ENCODE results near the gene AKAP6. TPM values are rescaled to one million over a fixed set of nuclear protein-coding genes. Genes with fewer than 3 reads are reported as not detected.

AKAP6 gene
- total RNA-seq, 2 experiments from 2014 or later = 0.13 to 0.72 TPM

- H3K9me3 ChIP-seq (ENCODE audit: low read length) = no peaks in the 10 kb centered on the region
- no peak overlapping the region for H3K27ac ChIP-seq (ENCODE audit: low read depth, low read length, poor library complexity, severe bottlenecking)
- POLR2A ChIA-PET = interaction anchor here (0.7 kb wide), 1 partner anchor 22 kb away, joined by 3 read pairs; no protein-coding TSS in a partner anchor
- no peaks in the 10 kb centered on the region for H3K9me2 ChIP-seq (ENCODE audit: insufficient read depth, low read length)
- CTCF ChIA-PET (ENCODE audit: unreplicated experiment) = no interaction called here
- H3K79me2 ChIP-seq (ENCODE audit: insufficient read depth, low read depth, low read length) = no peaks in the 10 kb centered on the region
- no peak overlapping the region for H2AFZ ChIP-seq (ENCODE audit: low read length)
- H4K20me1 ChIP-seq (ENCODE audit: insufficient read depth, low read length) = no peaks in the 10 kb centered on the region
- H3K36me3 ChIP-seq (ENCODE audit: insufficient read depth, low read length) = no peaks in the 10 kb centered on the region
- DNase-seq (ENCODE audit: low spot score) = no peak
- no peak overlapping the region for H3K4me3 ChIP-seq (ENCODE audit: low read depth, low read length, poor library complexity, severe bottlenecking)
- no peaks in the 10 kb centered on the region for H3K4me1 ChIP-seq (ENCODE audit: insufficient read depth, low read length, poor library complexity, severe bottlenecking)
- TF ChIP-seq CTCF (conservative IDR thresholded peaks at IDR 0.05; ENCODE audit: low read length) (no peak), EZH2phosphoT487 (IDR thresholded peaks at IDR 0.05; ENCODE audit: borderline replicate concordance, low read depth, low read length) (no peak)
- no TSS peak for BruUV-seq (replicated peaks)
- no peak overlapping the region for H3K4me2 ChIP-seq (ENCODE audit: low read length)
- intact Hi-C loops (cut with micrococcal nuclease; ENCODE audit: unreplicated experiment) = no loop called here
Observed at GRCh38 chr14:32847867-32848266, 518.8 kb downstream of the AKAP6 start.

- CTCF ChIA-PET (ENCODE audit: unreplicated experiment) = no interaction called here
- no peak for DNase-seq (ENCODE audit: low spot score)
- H3K27ac ChIP-seq (ENCODE audit: low read depth, low read length, poor library complexity, severe bottlenecking) = no peak overlapping the region
- no TSS peak for BruUV-seq (replicated peaks)
- H2AFZ ChIP-seq (ENCODE audit: low read length) = no peak overlapping the region
- no peaks in the 10 kb centered on the region for H3K9me3 ChIP-seq (ENCODE audit: low read length)
- no peaks in the 10 kb centered on the region for H3K4me1 ChIP-seq (ENCODE audit: insufficient read depth, low read length, poor library complexity, severe bottlenecking)
- H3K36me3 ChIP-seq (ENCODE audit: insufficient read depth, low read length) = peaks cover 13% of the 10 kb centered on the region; the same call in 1 of the 2 replicates
- H4K20me1 ChIP-seq (ENCODE audit: insufficient read depth, low read length) = no peaks in the 10 kb centered on the region
- no peaks in the 10 kb centered on the region for H3K79me2 ChIP-seq (ENCODE audit: insufficient read depth, low read depth, low read length)
- intact Hi-C loops (cut with micrococcal nuclease; ENCODE audit: unreplicated experiment) = no loop called here
- no peak overlapping the region for H3K4me2 ChIP-seq (ENCODE audit: low read length)
- no peak overlapping the region for H3K4me3 ChIP-seq (ENCODE audit: low read depth, low read length, poor library complexity, severe bottlenecking)
- no peaks in the 10 kb centered on the region for H3K9me2 ChIP-seq (ENCODE audit: insufficient read depth, low read length)
- POLR2A ChIA-PET = no interaction called here
- TF ChIP-seq EZH2phosphoT487 (IDR thresholded peaks at IDR 0.05; ENCODE audit: borderline replicate concordance, low read depth, low read length) (no peak), CTCF (conservative IDR thresholded peaks at IDR 0.05; ENCODE audit: low read length) (no peak)
Observed at GRCh38 chr14:32865827-32866376, 536.8 kb downstream of the AKAP6 start.

GRCh38 chr14:32883188-32883587 is 554.1 kb downstream of the AKAP6 start:
- Histone ChIP-seq H3K4me3 (ENCODE audit: low read depth, low read length, poor library complexity, severe bottlenecking) (no peak overlapping the region), H2AFZ (ENCODE audit: low read length) (no peak overlapping the region), H3K79me2 (ENCODE audit: insufficient read depth, low read depth, low read length) (no peaks in the 10 kb centered on the region), H3K9me2 (ENCODE audit: insufficient read depth, low read length) (no peaks in the 10 kb centered on the region), H3K27ac (ENCODE audit: low read depth, low read length, poor library complexity, severe bottlenecking) (no peak overlapping the region), H3K36me3 (ENCODE audit: insufficient read depth, low read length) (peaks cover 25% of the 10 kb centered on the region), H3K4me2 (ENCODE audit: low read length) (no peak overlapping the region), H4K20me1 (ENCODE audit: insufficient read depth, low read length) (no peaks in the 10 kb centered on the region), H3K9me3 (ENCODE audit: low read length) (peaks cover 14% of the 10 kb centered on the region; the same call in 1 of the 2 replicates), H3K4me1 (ENCODE audit: insufficient read depth, low read length, poor library complexity, severe bottlenecking) (no peaks in the 10 kb centered on the region)
- CTCF ChIA-PET (ENCODE audit: unreplicated experiment) = no interaction called here
- POLR2A ChIA-PET = no interaction called here
- no TSS peak for BruUV-seq (replicated peaks)
- TF ChIP-seq EZH2phosphoT487 (IDR thresholded peaks at IDR 0.05; ENCODE audit: borderline replicate concordance, low read depth, low read length) (no peak), CTCF (conservative IDR thresholded peaks at IDR 0.05; ENCODE audit: low read length) (no peak)
- no peak for DNase-seq (ENCODE audit: low spot score)
- intact Hi-C loops (cut with micrococcal nuclease; ENCODE audit: unreplicated experiment) = no loop called here

Data from OCI-LY7 (cell line).